Femur (tissue), 1 donor: ENCODE results near the gene CEMIP.
"Not testable (repeated sequence)": the region's sequence is repeated elsewhere in the genome, so short reads cannot be mapped to it uniquely, and the experiment has no call there.

ENCODE experiments used
- DNase-seq: peaks from one replicate; pipeline ENCODE4 v3.0.0-alpha.2; 2017

The CEMIP gene

DNA sequence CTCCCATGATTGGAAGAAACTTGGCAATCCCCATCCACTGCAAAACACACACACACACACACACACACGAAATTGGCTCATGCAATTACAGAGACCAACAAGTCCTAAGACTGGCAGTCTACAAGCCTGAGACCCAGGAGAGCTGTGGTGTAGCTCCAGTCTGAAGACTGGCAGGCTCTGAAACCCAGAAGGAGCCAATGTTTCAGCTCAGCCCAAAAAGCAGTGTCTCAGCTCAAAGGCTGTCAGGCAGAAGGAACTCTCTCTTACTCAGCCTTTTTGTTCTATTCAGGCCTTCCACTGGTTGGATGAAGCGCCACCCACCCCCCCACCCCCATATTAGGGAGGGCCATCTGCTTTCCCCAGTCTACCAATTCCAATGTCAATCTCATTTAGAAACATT is 178.4 kb downstream of the CEMIP start:
- no peak for DNase-seq

DNA sequence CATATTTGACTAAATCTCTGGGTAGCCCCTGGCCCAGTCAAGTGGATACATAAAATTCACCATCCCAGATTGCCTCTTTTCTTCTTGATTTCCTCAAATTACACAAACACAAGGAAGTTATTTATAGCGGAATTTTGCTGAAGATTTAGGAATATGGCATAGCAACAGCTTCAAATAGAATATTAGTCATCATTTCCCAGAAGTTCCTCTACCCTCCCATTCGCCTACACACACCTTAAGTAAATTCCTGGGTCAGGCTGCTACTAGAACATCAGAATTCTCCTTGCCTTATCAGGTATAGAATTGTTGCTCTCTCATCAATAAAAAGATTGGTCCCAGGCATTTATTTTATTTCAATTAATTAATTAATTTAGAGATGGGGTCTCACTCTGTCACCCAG is 178.8 kb downstream of the CEMIP start:
- no peak for DNase-seq

DNA sequence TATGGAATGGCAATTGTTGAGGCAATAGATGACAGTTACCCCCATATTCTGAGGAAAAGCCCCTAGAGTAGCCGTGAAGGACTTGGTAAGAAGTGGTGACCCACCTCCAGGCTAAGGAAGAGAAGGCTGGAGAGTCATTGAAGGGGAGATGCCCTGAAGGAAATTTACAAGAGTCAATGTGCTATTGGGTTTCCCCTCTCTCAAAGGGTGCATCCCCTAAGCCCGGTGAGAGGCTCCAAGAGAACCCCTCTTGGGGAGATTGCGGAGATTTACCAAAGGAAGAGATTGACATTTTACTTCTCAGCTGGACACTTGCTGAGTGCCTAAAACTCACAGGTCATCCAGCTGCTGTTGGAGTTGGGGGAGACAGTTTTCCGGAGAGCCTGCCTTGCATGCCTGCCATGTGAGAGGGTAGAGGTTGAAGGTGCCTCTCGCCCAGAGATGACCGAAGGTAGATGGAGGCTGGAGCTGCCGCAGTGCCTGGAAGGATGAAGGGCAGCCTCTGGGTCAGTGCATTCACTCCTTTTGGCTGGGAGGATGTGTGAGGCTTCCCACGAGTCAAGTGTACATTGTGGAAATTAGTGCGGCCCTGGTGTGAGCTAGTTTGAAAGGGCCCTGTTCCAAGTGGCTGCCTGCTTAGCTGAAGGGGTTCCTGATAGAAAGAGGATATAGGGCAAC is 179.8 kb downstream of the CEMIP start:
- DNase-seq, result no peak

DNA sequence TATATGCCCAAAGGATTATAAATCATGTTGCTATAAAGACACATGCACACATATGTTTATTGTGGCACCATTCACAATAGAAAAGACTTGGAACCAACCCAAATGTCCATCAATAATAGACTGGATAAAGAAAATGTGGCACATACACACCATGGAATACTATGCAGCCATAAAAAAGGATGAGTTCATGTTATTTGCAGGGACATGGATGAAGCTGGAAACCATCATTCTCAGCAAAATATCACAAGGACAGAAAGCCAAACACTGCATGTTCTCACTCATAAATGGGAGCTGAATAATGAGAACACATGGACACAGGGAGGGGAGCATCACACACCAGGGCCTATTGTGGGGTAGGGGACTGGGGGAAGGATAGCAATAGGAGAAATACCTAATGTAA is 186.3 kb downstream of the CEMIP start:
- not testable (repeated sequence) for DNase-seq

DNA sequence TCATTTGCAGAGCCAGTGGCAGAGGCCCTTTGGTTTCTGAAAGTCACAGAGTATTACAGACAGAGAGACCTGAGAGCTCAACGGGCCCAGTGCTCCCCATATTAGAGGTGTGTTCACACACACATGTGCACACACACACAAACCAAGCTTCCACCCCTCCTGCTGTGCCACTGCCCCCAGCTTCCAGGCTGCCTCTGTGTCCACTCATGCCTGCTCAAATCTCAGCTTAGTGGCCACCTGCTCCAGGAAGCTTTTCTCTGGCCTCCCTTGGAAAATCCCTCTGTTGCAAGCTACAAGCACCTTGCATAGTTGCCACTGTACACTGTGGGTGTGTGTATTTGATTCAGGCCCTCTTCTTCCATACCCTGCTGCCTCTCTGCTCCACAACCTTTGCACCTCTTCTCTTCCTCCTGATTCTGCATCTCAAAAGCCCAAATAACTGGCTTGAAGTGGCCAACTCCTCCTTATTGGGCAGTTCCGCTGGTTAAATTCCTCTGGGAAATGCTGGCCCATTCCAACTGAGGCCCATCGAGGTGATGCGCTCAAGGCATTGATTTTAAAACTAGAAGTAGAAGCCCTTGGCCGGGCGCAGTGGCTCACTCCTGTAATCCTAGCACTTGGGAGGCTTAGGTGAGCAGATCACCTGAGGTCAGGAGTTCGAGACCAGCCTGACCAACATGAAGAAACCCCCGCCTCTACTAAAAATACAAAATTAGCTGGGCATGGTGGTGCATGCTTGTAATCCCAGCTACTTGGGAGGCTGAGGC is 187.4 kb downstream of the CEMIP start:
- DNase-seq, result no peak

DNA sequence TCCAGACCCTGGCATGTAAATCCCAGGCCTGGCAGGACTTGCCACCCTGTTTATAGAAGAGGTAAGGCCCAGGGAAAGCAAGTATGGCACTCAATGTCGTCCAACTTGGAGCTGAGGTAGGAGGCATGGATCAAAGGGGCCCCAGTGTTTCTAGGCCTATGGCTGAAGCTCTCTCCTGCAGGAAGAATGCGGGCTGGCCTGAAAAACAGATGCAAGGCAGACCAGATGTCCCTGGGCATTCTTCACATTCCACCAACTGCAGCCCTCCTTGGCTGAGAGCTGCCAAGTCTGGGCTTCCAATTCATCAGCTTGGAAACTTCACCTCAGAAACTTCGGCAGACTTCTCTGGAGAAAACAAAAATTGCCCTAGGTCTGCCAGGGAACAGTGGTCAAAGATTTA is 188.3 kb downstream of the CEMIP start:
- DNase-seq, result peak; percentile 70

GRCh38 chr15:80967991-80968510 is 188.9 kb downstream of the CEMIP start:
- no peak for DNase-seq

DNA sequence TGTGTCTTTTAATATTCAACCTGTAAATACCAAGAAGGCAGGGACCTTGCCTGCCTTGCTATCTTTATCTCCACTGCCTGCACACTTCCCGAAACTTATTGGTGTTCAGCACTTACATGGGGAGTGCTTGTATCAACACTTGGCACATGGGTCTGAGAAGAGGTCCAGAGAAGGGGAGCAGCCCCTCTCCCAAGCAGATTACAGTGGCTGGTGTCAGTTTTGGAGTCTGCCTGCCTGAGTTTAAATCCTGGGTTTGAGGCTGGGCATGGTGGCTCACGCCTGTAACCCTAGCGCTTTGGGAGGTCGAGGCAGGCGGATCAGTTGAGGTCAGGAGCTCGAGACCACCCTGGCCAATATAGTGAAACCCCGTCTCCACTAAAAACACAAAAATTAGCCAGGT is 190.1 kb downstream of the CEMIP start:
- no peak for DNase-seq

GRCh38 chr15:80970018-80970657 is 191.0 kb downstream of the CEMIP start:
- DNase-seq, result peak; percentile 74

- no peak for DNase-seq
Measured at GRCh38 chr15:80970658-80971057, 191.5 kb downstream of the CEMIP start.

GRCh38 chr15:80971143-80971542 is 192.0 kb downstream of the CEMIP start:
- DNase-seq, result no peak

DNA sequence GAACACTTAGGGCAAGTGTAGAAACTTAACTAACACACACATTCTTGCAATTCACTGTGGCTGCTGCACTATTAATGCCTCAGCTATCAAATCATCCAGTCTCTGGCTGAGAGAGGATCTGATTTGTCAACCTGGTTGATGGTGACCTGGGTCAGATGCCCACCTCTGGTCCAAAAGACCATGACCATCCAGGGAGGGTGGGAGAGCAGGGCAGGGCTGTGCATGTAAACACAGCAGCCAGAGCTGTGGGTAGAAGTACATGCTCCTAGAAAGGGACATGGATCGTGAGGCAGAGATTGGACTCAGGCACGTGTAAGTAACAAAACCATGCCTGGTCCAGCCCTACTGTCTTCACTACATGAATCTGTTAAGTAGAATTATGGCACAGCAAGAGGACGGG is 193.1 kb downstream of the CEMIP start:
- no peak for DNase-seq

DNA sequence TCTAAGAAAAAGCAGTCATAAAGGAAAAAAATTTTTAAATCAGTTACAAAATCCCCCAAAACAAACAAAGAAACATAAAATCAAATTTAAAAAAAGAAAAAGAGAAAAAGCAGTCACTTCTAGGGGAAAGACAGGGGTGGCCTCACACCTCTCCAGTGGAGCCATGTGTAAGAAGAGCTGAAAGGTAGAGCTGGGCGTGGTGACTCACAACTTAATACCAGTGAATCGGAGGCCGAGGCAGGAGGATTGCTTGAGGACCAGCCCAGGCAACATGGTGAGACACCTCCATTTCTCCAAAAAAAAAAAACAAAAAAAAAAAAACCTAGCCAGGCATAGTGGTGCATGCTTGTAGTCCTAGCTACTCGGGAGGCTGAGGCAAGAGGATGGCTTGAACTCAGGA is 195.7 kb downstream of the CEMIP start:
- DNase-seq, result no peak

GRCh38 chr15:80976851-80977250 is 197.7 kb downstream of the CEMIP start:
- no peak for DNase-seq

GRCh38 chr15:80977627-80978036 is 198.5 kb downstream of the CEMIP start:
- DNase-seq, result peak; percentile 73

DNA sequence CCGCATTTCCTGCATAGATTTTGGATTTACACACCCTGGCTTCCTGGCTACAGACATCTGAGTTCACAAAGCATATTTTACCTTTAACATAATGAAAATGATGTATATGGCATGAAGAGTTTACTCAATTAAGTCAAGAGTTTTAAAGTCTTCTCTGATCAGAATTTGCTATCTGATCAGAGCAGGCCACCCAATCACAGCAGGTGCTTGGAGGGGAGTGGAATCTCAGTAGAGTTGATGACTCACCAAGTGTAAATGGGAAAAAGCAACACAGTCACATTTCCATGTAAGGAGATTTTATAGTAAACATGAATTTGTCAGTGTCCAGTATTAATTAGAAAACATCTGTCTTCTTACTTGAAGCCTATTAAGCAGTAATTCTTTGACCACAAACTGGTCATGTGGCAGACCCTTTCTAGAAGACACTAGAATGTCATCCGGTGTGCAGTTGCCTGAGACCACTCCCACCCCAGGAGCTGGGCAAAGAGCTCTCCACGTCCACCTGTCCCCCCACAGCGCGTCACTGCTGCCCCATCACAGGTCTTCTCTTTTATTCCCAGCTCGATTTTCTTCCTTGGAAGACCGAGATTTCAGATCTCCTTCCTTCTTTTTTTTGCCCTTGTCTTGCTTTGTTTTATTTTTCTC is 199.6 kb downstream of the CEMIP start:
- no peak for DNase-seq

- no peak for DNase-seq
Measured at GRCh38 chr15:80979538-80980200, 200.5 kb downstream of the CEMIP start.

DNA sequence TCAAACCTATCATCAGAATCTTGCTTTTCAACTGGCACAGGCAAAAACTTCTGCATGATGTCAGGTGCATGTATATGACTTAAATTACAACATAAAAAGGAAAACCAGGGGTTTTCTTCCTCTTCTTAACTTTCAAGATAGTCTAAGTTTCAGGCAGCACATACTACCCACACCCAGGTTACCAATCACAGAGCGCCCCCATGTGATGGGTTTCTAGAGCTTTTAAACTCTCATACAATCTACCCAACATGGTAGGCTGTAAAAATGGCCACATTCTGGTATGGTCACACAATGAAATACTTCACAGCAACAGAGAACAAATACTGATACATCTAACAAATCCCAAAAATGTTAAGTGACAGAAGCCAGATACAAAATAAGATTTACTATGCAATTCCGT is 203.0 kb downstream of the CEMIP start:
- DNase-seq, result no peak

DNA sequence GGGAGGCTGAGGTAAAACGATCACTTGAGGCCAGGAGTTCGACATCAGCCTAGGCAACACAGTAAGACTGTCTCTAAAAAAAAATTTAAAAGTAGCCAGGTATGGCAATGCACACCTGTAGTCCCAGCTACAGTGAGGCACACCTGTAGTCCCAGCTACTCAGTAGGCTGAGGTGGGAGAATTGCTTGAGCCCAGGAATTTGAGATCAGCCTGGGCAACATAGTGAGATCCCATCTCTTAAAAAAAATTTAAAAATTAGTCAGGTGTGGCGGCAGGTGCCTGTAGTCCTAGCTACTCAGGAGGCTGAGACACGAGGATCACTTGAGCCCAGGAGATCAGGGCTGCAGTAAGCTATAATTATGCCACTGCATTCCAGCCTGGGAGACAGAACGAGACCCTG is 203.7 kb downstream of the CEMIP start:
- no peak for DNase-seq

- no peak for DNase-seq
Measured at GRCh38 chr15:80984856-80985255, 205.7 kb downstream of the CEMIP start.

DNA sequence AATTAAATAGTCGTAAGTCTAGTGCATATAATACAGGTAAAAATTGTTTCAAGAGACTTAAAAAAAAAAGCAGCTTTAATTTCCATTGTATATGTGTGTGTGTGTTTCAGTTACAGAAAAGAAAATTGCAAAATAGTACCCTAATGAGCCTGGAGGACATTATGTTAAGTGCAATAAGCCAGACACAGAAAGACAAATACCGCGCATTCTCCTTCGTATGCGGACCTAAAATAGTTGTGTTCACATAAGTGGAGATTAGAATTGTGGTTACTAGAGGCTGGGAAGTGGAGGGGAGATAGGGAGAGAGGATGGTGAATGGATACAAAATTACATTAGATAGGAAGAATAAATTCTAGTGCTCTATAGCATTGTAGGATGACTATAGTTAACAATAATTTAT is 206.8 kb downstream of the CEMIP start:
- DNase-seq, result no peak

- DNase-seq, result no peak
Measured at GRCh38 chr15:80986487-80986886, 207.3 kb downstream of the CEMIP start.
